KMS-11 (cell line): ENCODE measurements around the gene FKRP.
"Not testable (repeated sequence)": the region's sequence is repeated elsewhere in the genome, so short reads cannot be mapped to it uniquely, and the experiment has no call there.

ENCODE experiments used
- H2AFZ ChIP-seq: fragments of 200-600 bp; sonication (generic); 2 replicates; pipeline ENCODE4 v1.6.1; 2016; ENCODE audit warnings: antibody characterized with exemption, mixed run types, low read depth
- H3K27ac ChIP-seq: fragments of 200-600 bp; sonication (generic); 2 replicates; pipeline ENCODE4 v1.6.1; 2016; ENCODE audit warnings: mild to moderate bottlenecking, mixed run types
- H3K27me3 ChIP-seq: fragments of 200-600 bp; sonication (generic); 2 replicates; pipeline ENCODE4 v1.6.1; 2017; ENCODE audit warnings: mild to moderate bottlenecking, low read depth, mixed run types, moderate library complexity; ENCODE audit not compliant: insufficient read depth
- H3K36me3 ChIP-seq: fragments of 200-600 bp; sonication (generic); 2 replicates; pipeline ENCODE4 v1.6.1; 2017; ENCODE audit warnings: mild to moderate bottlenecking, mixed run types; ENCODE audit not compliant: insufficient read depth
- H3K4me1 ChIP-seq: fragments of 200-600 bp; sonication (generic); 2 replicates; pipeline ENCODE4 v1.6.1; 2016; ENCODE audit warnings: mild to moderate bottlenecking, low read depth, mixed run types; ENCODE audit not compliant: poor library complexity, severe bottlenecking
- H3K4me2 ChIP-seq: fragments of 200-600 bp; sonication (generic); 2 replicates; pipeline ENCODE4 v1.7.0; 2016; ENCODE audit warnings: mild to moderate bottlenecking, mixed run types
- H3K4me3 ChIP-seq: fragments of 200-600 bp; sonication (generic); IDR thresholded peaks from 2 replicates; pipeline ENCODE4 v1.6.1; 2017; ENCODE audit warnings: low read depth, low read length, mixed read lengths; ENCODE audit not compliant: insufficient read depth
- H3K79me2 ChIP-seq: fragments of 200-600 bp; sonication (generic); 2 replicates; pipeline ENCODE4 v1.6.1; 2016; ENCODE audit warnings: low read depth, mixed run types; ENCODE audit not compliant: insufficient read depth
- H3K9ac ChIP-seq: fragments of 200-600 bp; sonication (generic); 2 replicates; pipeline ENCODE4 v1.6.1; 2016; ENCODE audit warnings: mild to moderate bottlenecking, mixed run types
- H4K20me1 ChIP-seq: fragments of 200-600 bp; sonication (generic); 2 replicates; pipeline ENCODE4 v1.6.1; 2016; ENCODE audit warnings: mild to moderate bottlenecking, mixed run types; ENCODE audit not compliant: insufficient read depth
- TF ChIP-seq, protein P1 (sequence below): fragments of 200-600 bp; sonication (generic); conservative IDR thresholded peaks from 2 replicates; pipeline ENCODE4 v1.6.1; 2017; ENCODE audit warnings: low read depth, mild to moderate bottlenecking, antibody characterized with exemption, low read length, moderate library complexity, mixed read lengths

FKRP gene

DNA sequence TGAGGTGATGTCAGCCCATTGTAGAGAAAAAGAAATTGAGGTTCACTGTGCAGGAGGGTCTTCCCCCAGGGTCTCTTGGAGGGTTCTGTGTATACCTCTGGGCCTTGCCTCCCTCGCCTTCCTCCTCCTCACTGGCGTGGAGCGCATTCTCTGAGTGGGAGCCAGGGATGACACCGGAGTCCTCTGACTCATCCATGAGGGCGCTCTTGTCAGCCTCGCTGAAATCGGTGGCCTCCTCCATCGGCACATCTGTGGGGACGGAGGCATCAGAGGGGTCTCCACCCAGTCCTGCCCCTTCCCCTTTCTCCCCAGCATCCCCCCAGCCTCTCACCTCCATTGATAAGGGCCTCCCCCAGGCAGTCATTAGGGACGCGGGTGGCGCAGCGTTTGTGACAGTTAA, 45.2 kb upstream of the FKRP start:
- H4K20me1 ChIP-seq = no peaks in the 10 kb centered on the region

DNA sequence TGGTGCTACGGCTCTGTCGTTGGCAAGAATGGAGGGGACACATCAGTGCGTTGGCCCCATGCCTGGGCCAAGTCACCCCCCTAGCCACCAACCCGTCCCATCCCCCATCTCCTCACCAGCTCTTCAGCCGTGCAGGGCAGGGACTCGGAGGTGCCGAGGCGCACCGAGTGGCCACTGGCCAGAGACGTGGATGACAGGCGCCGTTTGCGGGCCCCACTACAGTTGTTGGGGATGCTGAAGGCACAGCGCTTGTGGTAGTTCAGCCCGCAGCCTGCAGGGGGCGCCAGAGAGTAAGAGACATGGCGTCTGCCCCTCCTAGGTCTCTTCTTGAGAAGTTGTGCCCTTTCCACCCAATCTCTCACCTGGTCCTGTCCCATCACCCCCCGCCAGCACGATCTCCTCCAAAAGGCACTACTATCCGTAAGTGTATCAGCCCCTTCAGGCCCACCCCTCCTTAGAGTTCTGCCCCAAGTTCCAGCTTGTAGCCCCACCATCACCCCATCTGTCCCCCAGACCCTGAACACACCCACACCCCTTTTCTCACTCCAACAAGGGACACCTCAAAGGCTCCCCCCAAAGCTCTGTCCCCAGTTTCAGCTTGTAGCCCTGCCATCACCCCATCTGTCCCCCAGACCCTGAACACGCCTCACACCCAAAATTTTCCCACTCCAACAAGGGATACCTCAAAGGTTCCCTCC, 41.3 kb upstream of the FKRP start:
- Histone ChIP-seq H4K20me1 (no peaks in the 10 kb centered on the region), H3K9ac (no peak overlapping the region), H3K36me3 (no peaks in the 10 kb centered on the region; the same call in 1 of the 2 replicates), H3K27me3 (no peaks in the 10 kb centered on the region), H3K79me2 (no peaks in the 10 kb centered on the region), H2AFZ (no peak overlapping the region), H3K27ac (no peak overlapping the region), H3K4me1 (no peaks in the 10 kb centered on the region), H3K4me2 (no peak overlapping the region), H3K4me3 (no peak overlapping the region)
- TF ChIP-seq, protein P1, sequence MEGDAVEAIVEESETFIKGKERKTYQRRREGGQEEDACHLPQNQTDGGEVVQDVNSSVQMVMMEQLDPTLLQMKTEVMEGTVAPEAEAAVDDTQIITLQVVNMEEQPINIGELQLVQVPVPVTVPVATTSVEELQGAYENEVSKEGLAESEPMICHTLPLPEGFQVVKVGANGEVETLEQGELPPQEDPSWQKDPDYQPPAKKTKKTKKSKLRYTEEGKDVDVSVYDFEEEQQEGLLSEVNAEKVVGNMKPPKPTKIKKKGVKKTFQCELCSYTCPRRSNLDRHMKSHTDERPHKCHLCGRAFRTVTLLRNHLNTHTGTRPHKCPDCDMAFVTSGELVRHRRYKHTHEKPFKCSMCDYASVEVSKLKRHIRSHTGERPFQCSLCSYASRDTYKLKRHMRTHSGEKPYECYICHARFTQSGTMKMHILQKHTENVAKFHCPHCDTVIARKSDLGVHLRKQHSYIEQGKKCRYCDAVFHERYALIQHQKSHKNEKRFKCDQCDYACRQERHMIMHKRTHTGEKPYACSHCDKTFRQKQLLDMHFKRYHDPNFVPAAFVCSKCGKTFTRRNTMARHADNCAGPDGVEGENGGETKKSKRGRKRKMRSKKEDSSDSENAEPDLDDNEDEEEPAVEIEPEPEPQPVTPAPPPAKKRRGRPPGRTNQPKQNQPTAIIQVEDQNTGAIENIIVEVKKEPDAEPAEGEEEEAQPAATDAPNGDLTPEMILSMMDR = peak; percentile 92

More for the DNA sequence above, 45.2 kb upstream of the FKRP start:
- H3K4me3 ChIP-seq = no peak overlapping the region
- no peak overlapping the region for H3K4me2 ChIP-seq
- no peak overlapping the region for H3K9ac ChIP-seq
- H3K79me2 ChIP-seq = no peaks in the 10 kb centered on the region
- H3K4me1 ChIP-seq = no peaks in the 10 kb centered on the region
- no peak overlapping the region for H3K27ac ChIP-seq
- no peaks in the 10 kb centered on the region for H3K27me3 ChIP-seq
- peaks cover 4% of the 10 kb centered on the region; the same call in 1 of the 2 replicates for H3K36me3 ChIP-seq
- TF ChIP-seq, protein P1 = no peak
- H2AFZ ChIP-seq = no peak overlapping the region

DNA sequence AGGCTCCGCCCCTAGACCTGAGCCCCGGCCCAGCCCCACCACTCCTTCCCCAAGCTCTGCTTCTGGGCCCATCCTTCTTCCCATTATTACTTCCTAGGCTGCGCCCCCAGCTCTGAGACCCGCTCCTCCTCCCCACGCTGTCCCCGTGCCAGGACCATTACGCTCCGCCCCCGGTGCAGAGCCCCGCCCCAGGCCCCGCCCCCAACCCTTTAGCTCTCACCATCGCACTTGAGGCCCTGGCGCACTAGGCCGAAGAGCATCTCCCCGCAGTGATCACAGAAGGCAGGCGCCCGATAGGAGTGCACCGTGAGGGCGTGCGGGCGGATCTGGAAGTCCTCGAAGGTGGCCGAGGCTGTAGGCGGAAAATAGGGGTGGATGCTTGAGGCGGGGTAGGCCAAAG, 35.2 kb upstream of the FKRP start:
- H3K36me3 ChIP-seq = no peaks in the 10 kb centered on the region
- no peak overlapping the region for H3K9ac ChIP-seq
- no peaks in the 10 kb centered on the region for H3K27me3 ChIP-seq
- peaks cover 18% of the 10 kb centered on the region for H3K4me1 ChIP-seq
- no peak overlapping the region for H2AFZ ChIP-seq
- H3K4me3 ChIP-seq = no peak overlapping the region
- H3K4me2 ChIP-seq = no peak overlapping the region
- H3K79me2 ChIP-seq = peaks cover 12% of the 10 kb centered on the region; the same call in 1 of the 2 replicates
- H3K27ac ChIP-seq = no peak overlapping the region
- TF ChIP-seq, protein P1 = no peak
- H4K20me1 ChIP-seq = no peaks in the 10 kb centered on the region

DNA sequence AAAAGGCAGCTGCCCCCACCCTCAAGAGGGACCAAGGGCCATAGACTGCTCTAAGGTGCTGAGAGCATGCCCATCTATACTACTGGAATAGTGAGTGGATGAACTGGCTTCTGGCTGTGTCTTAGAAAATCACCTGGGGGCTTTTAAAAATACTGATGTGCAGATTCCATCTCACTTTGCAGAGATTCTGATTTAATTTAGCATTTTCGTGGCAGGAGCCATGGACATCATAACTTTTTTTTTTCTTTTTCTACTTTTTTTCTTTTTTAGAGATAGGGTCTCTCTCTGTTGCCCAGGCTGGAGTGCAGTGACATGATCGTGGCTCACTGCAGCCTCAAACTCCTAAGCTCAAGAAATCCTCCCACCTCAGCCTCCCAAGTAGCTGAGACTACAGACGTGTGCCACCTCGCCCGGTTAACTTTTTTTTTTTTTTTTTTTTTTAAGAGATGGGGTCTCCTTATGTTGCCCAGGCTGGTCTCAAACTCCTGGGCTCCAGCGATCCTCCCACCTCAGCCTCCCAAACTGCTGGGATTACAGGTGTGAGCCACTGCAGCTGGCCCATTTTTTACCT, 33.0 kb upstream of the FKRP start:
- H3K36me3 ChIP-seq, H3K9ac ChIP-seq, H4K20me1 ChIP-seq, H2AFZ ChIP-seq, H3K4me3 ChIP-seq, H3K27ac ChIP-seq, H3K27me3 ChIP-seq: not testable (repeated sequence)
- H3K79me2 ChIP-seq = peaks cover 24% of the 10 kb centered on the region
- peak overlapping the region; percentile 80; the same call in 1 of the 2 replicates for H3K4me2 ChIP-seq
- peaks cover 21% of the 10 kb centered on the region for H3K4me1 ChIP-seq
